Activated CD4-positive, alpha-beta memory T cell treated with anti-CD3 and anti-CD28 coated beads for 36 hours (primary cell): Measurements from ENCODE around the gene ZFP64. TPM values are rescaled to one million over a fixed set of nuclear protein-coding genes. Genes with fewer than 3 reads are reported as not detected.
A peak's percentile ranks its signal among the peaks of the same experiment; 100 is the strongest.
"Not testable (repeated sequence)": the region's sequence is repeated elsewhere in the genome, so short reads cannot be mapped to it uniquely, and the experiment has no call there.

Source experiments
- CTCF ChIA-PET: fragments of 350-600 bp; sonication (Branson Sonifier 250); formaldehyde crosslinking; loops from one replicate; lab custom pipeline; 2021; ENCODE audit warnings: antibody characterized with exemption, inconsistent platforms; lab: Charles Lee
- POLR2A ChIA-PET: fragments of 350-600 bp; sonication (Branson Sonifier 250); formaldehyde crosslinking; loops from one replicate; lab custom pipeline; 2021; ENCODE audit warnings: antibody characterized with exemption; lab: Charles Lee
- DNase-seq: peaks from one replicate; pipeline ENCODE4 v3.0.0-alpha.2; 2020
- H3K27ac Mint-ChIP-seq: one replicate; pipeline ENCODE4 v1.8.0; 2021; ENCODE audit warnings: mixed read lengths
- H3K27me3 Mint-ChIP-seq: one replicate; pipeline ENCODE4 v1.8.0; 2021; ENCODE audit warnings: mixed read lengths
- H3K36me3 Mint-ChIP-seq: one replicate; pipeline ENCODE4 v1.8.0; 2021; ENCODE audit warnings: mixed read lengths
- H3K4me1 Mint-ChIP-seq: one replicate; pipeline ENCODE4 v1.8.0; 2021; ENCODE audit warnings: low read depth, mixed read lengths
- H3K4me3 Mint-ChIP-seq: one replicate; pipeline ENCODE4 v1.8.0; 2021; ENCODE audit warnings: mild to moderate bottlenecking, mixed read lengths
- H3K9me3 Mint-ChIP-seq: one replicate; pipeline ENCODE4 v1.8.0; 2021; ENCODE audit warnings: mixed read lengths
- intact Hi-C: fragments of 100-400 bp; cut with micrococcal nuclease; formaldehyde crosslinking; loops from one replicate; pipeline ENCODE4 v1.15.1; 2023
- total RNA-seq, 2 experiments: library from RNA; stranded (reverse); gene quantifications; one replicate each; pipeline ENCODE4 v1.2.3, GENCODE V29; 2021

ZFP64 gene
- total RNA-seq: 10 to 100 TPM in 1 of 2 experiments, 1 to 10 TPM in 1; 9.2 to 11.8 TPM

GRCh38 chr20:52191132-52191915 is at the start of gene ZFP64:
Gene ZFP64, minus strand, starts transcription at chr20:52191779. Its CDS starts 143 bp downstream, at chr20:52191636.
- CTCF ChIA-PET: interaction anchor here (1.1 to 1.9 kb wide), 8 partner anchors 10 to 780 kb away, joined by 3 to 8 read pairs (median 4); no protein-coding TSS in a partner anchor
- H3K4me1 Mint-ChIP-seq: peaks cover 20% of the 10 kb centered on the region
- peak; percentile 77 for DNase-seq
- POLR2A ChIA-PET: interaction anchor here (0.6 to 1.0 kb wide), 2 partner anchors 962 to 1403 kb away, joined by 3 read pairs; no protein-coding TSS in a partner anchor
- H3K36me3 Mint-ChIP-seq: peaks cover 3% of the 10 kb centered on the region
- no peaks in the 10 kb centered on the region for H3K9me3 Mint-ChIP-seq
- H3K4me3 Mint-ChIP-seq: peak within 1 kb of the TSS; percentile 92
- intact Hi-C loops: loop anchor here (1.0 kb wide), 1 partner anchor 116 kb away; no protein-coding TSS in a partner anchor
- H3K27ac Mint-ChIP-seq: peak within 1 kb of the TSS; percentile 91
- no peaks in the 10 kb centered on the region for H3K27me3 Mint-ChIP-seq

DNA sequence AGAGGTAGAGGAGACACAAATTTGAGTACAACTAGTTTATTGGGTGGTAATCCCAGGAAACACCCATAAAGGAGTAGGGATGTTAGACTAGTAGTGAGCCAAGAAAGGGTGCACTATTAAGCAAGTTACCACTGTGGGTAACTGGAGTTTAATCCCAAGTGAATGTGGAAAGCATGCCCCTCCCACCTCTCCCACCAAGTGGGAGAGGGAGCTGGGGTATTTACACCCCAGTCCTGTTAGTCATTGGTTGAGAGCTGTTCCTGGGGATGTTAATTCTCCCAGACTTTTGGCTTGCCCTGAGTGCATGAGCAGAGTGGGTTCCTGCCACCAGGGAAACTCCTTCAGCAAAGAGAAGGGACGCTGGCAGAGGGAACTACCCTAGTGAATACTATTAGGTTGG is 49.2 kb upstream of the ZFP64 start:
- H3K27ac Mint-ChIP-seq: no peak overlapping the region
- ChIA-PET POLR2A (no interaction called here), CTCF (interaction anchor here (1.3 to 1.6 kb wide), 2 partner anchors 112 to 1307 kb away, joined by 5 read pairs; no protein-coding TSS in a partner anchor)
- no peak overlapping the region for H3K4me3 Mint-ChIP-seq
- peaks cover 2% of the 10 kb centered on the region for H3K27me3 Mint-ChIP-seq
- no peaks in the 10 kb centered on the region for H3K36me3 Mint-ChIP-seq
- intact Hi-C loops: no loop called here
- no peaks in the 10 kb centered on the region for H3K4me1 Mint-ChIP-seq
- H3K9me3 Mint-ChIP-seq: no peaks in the 10 kb centered on the region
- no peak for DNase-seq

- CTCF ChIA-PET: interaction anchor here (1.3 kb wide), 1 partner anchor 72 kb away, joined by 3 read pairs; no protein-coding TSS in a partner anchor
- no peaks in the 10 kb centered on the region for H3K9me3 Mint-ChIP-seq
- DNase-seq: no peak
- intact Hi-C loops: no loop called here
- POLR2A ChIA-PET: no interaction called here
- H3K27ac Mint-ChIP-seq: no peak overlapping the region
- H3K4me1 Mint-ChIP-seq: no peaks in the 10 kb centered on the region
- H3K4me3 Mint-ChIP-seq: no peak overlapping the region
- peaks cover 2% of the 10 kb centered on the region for H3K27me3 Mint-ChIP-seq
- H3K36me3 Mint-ChIP-seq: no peaks in the 10 kb centered on the region
Measured at GRCh38 chr20:52239102-52239501, 47.5 kb upstream of the ZFP64 start.

DNA sequence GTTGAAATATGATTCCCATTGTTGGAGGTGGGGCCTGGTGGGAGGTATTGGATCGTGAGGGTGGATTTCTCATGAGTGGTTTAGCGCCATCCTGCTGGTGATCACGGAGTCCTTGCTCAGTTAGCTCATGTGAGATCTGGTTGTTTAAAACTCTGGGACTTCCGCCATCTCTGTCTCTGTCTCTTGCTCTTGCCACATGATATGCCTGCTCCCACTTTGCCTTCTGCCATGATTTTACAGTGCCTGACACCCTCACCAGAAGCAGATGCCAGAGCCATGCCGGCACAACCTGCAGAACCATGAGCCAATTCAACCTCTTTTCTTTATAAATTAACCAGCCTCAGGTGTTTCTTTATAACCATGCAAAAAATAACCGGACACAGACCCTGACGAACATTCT is 44.7 kb upstream of the ZFP64 start:
- Mint-ChIP-seq H3K9me3 (no peaks in the 10 kb centered on the region), H3K27me3 (peaks cover 4% of the 10 kb centered on the region), H3K27ac (no peak overlapping the region), H3K4me1 (no peaks in the 10 kb centered on the region), H3K36me3 (no peaks in the 10 kb centered on the region), H3K4me3 (no peak overlapping the region)
- ChIA-PET POLR2A (no interaction called here), CTCF (no interaction called here)
- DNase-seq: no peak
- intact Hi-C loops: no loop called here

GRCh38 chr20:52235129-52235528 is 43.5 kb upstream of the ZFP64 start:
- no peaks in the 10 kb centered on the region for H3K36me3 Mint-ChIP-seq
- POLR2A ChIA-PET: no interaction called here
- no peak overlapping the region for H3K4me3 Mint-ChIP-seq
- CTCF ChIA-PET: no interaction called here
- no peaks in the 10 kb centered on the region for H3K4me1 Mint-ChIP-seq
- intact Hi-C loops: no loop called here
- peaks cover 4% of the 10 kb centered on the region for H3K27me3 Mint-ChIP-seq
- no peak for DNase-seq
- no peak overlapping the region for H3K27ac Mint-ChIP-seq
- H3K9me3 Mint-ChIP-seq: no peaks in the 10 kb centered on the region

DNA sequence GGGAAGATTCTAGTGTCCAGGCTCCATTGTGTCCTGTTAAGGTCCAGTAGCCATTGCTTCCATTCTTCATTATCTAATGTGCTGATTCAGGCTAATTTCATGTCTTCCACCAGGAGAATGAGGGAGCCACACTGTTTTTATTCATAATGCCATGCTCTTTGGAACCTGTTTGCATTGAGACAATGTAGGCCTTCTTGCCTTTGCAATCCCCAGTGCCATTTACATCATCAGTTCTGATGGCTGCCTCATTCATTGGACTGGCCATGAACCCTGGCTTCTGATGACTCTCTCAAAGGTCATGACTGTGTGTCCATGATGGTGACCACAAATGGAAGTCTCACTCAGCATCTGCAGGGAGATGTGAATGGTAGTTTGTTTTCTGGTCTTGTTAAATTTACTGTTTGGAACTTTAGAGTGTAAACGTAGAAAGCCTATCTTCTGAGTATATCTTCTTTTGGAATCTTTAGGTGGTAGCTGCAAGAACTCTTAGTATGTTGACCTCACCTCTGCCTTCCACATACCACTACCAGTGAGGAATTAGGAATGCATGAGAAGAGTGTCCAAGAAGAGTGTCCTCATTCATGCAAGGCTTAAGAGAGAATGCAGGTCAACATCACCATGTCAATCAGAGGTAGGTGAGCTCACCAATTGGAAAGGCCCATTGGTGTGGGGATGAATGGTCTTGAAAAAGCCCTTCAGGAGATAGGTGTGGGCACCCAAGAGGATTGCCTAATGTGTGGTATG is 42.9 kb upstream of the ZFP64 start:
- intact Hi-C loops: no loop called here
- H3K4me3 Mint-ChIP-seq: no peak overlapping the region
- no peak overlapping the region for H3K27ac Mint-ChIP-seq
- DNase-seq: no peak
- ChIA-PET CTCF (no interaction called here), POLR2A (no interaction called here)
- H3K4me1 Mint-ChIP-seq: no peaks in the 10 kb centered on the region
- H3K27me3 Mint-ChIP-seq: peaks cover 6% of the 10 kb centered on the region
- H3K9me3 Mint-ChIP-seq: no peaks in the 10 kb centered on the region
- no peaks in the 10 kb centered on the region for H3K36me3 Mint-ChIP-seq

DNA sequence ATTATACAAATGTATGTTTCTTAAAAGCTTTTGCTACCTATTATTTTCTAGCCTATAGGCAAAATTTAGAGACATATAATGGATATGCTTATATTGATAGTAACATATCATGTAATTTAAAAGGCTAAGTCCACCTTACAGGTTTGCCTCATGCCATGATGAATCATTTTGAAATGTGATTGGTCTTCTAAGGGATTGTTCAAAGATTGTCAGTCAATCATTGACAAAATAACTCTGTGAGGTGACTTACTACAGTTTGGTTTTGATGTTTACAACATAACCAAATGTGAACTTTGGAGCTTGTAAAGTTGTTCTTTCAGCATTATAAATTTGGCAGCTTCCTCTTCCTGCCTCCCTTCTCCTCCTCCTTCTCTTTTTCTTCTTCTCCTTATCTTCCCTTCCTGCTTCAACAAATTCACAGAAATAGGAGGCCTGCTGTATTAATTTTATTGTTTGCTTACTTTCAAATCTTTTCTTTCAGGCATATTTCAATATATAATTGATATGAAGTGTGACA is 39.7 kb upstream of the ZFP64 start:
- H3K4me3 Mint-ChIP-seq: no peak overlapping the region
- H3K9me3 Mint-ChIP-seq: no peaks in the 10 kb centered on the region
- no peaks in the 10 kb centered on the region for H3K36me3 Mint-ChIP-seq
- no peaks in the 10 kb centered on the region for H3K4me1 Mint-ChIP-seq
- H3K27me3 Mint-ChIP-seq: peaks cover 9% of the 10 kb centered on the region
- intact Hi-C loops: no loop called here
- ChIA-PET POLR2A (no interaction called here), CTCF (no interaction called here)
- no peak for DNase-seq
- no peak overlapping the region for H3K27ac Mint-ChIP-seq

GRCh38 chr20:52230409-52230808 is 38.8 kb upstream of the ZFP64 start:
- no peaks in the 10 kb centered on the region for H3K4me1 Mint-ChIP-seq
- peaks cover 9% of the 10 kb centered on the region for H3K27me3 Mint-ChIP-seq
- intact Hi-C loops: no loop called here
- H3K36me3 Mint-ChIP-seq: no peaks in the 10 kb centered on the region
- no peak overlapping the region for H3K4me3 Mint-ChIP-seq
- no peak overlapping the region for H3K27ac Mint-ChIP-seq
- DNase-seq: no peak
- POLR2A ChIA-PET: no interaction called here
- CTCF ChIA-PET: no interaction called here
- H3K9me3 Mint-ChIP-seq: no peaks in the 10 kb centered on the region

- not testable (repeated sequence) for H3K27me3 Mint-ChIP-seq, DNase-seq
Measured at GRCh38 chr20:52229346-52229745, 37.8 kb upstream of the ZFP64 start.

GRCh38 chr20:52226370-52226769 is 34.8 kb upstream of the ZFP64 start:
- POLR2A ChIA-PET: no interaction called here
- DNase-seq: no peak
- peaks cover 4% of the 10 kb centered on the region for H3K36me3 Mint-ChIP-seq
- H3K27me3 Mint-ChIP-seq: peaks cover 7% of the 10 kb centered on the region
- H3K4me3 Mint-ChIP-seq: no peak overlapping the region
- CTCF ChIA-PET: interaction anchor here (0.8 kb wide), 1 partner anchor 85 kb away, joined by 3 read pairs; no protein-coding TSS in a partner anchor
- intact Hi-C loops: no loop called here
- no peak overlapping the region for H3K27ac Mint-ChIP-seq
- H3K4me1 Mint-ChIP-seq: no peaks in the 10 kb centered on the region
- H3K9me3 Mint-ChIP-seq: peaks cover 4% of the 10 kb centered on the region

More at GRCh38 chr20:52229346-52229745, 37.8 kb upstream of the ZFP64 start:
- POLR2A ChIA-PET, H3K4me3 Mint-ChIP-seq, H3K4me1 Mint-ChIP-seq, H3K36me3 Mint-ChIP-seq, H3K9me3 Mint-ChIP-seq, intact Hi-C loops, CTCF ChIA-PET, H3K27ac Mint-ChIP-seq: not testable (repeated sequence)

DNA sequence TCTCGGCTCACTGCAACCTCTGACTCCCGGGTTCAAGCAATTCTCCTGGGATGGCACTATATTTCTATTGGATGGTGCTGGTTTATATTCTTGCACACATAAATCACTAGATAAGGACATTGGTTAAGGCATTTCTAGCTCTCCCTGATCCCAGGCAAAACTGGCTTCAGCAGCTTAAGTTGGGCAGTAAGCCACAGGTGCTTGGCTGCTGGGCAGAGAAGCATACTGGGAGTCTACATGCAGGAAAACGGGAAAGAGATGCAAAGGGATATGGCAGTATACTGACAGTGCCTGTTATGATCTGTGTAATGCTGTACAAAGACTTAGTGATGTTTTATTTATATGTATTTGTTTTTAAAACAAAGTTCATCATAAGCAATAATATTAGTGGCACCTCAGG is 33.3 kb upstream of the ZFP64 start:
- DNase-seq: no peak
- Mint-ChIP-seq H3K9me3 (peaks cover 17% of the 10 kb centered on the region), H3K4me1 (no peaks in the 10 kb centered on the region), H3K4me3 (no peak overlapping the region), H3K27ac (no peak overlapping the region), H3K36me3 (peaks cover 4% of the 10 kb centered on the region), H3K27me3 (peaks cover 6% of the 10 kb centered on the region)
- intact Hi-C loops: no loop called here
- ChIA-PET POLR2A (no interaction called here), CTCF (no interaction called here)

GRCh38 chr20:52221362-52221761 is 29.8 kb upstream of the ZFP64 start:
- H3K27me3 Mint-ChIP-seq, H3K27ac Mint-ChIP-seq, H3K4me1 Mint-ChIP-seq, POLR2A ChIA-PET, H3K36me3 Mint-ChIP-seq, intact Hi-C loops, DNase-seq, H3K4me3 Mint-ChIP-seq: not testable (repeated sequence)
- CTCF ChIA-PET: interaction anchor here (0.7 kb wide), 1 partner anchor 1187 kb away, joined by 4 read pairs; no protein-coding TSS in a partner anchor
- peaks cover 19% of the 10 kb centered on the region for H3K9me3 Mint-ChIP-seq
